RCC 7860 (cell line): ENCODE results near the gene SMC6.

Experiments
- DNase-seq: peaks from one replicate; pipeline ENCODE4 v3.0.0-alpha.2; 2015; ENCODE audit warnings: low spot score
- FAIRE-seq: peaks from 2 replicates; lab custom pipeline; 2012; peaks lifted over from hg19 to GRCh38; lab: Jason Lieb, UNC

Gene SMC6

DNA sequence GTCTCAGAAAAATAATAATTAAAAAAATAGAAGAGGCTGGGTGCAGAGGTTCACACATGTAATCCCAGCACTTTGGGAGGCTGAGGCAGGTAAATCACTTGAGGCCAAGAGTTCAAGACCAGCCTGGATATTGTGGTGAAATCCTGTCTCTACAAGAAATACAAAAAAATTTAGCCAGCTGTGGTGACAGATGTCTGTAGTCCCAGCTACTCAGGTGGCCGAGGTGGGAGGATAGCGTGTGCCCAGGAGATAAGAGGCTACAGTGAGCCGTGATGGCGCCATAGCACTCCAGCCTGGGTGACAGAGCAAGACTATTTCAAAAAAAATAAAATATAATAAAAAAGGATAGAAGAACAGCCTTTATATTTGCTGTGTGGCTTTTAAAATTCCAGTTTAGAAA, 35.9 kb downstream of the SMC6 start:
- FAIRE-seq (no peak), DNase-seq (no peak)

DNA sequence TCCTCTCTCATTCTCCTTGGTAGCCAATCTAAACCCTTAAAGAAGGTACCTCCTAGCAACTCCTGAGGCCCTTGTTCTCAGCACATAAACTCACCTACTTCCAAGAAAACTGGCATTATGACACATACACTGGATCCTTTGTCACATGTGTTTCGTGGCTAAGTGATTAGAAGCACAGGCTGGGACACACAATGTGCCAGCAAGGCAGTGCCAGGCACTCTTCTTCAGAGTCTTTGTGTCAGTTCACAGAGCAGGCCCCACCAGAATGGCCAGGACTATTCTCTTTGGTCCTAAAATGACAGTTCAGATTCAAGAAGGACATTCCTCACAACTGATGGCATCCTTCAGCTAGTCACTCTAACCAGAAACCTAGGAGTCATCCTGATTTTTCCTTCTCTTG, 40.3 kb downstream of the SMC6 start:
- DNase-seq (no peak), FAIRE-seq (no peak)

DNA sequence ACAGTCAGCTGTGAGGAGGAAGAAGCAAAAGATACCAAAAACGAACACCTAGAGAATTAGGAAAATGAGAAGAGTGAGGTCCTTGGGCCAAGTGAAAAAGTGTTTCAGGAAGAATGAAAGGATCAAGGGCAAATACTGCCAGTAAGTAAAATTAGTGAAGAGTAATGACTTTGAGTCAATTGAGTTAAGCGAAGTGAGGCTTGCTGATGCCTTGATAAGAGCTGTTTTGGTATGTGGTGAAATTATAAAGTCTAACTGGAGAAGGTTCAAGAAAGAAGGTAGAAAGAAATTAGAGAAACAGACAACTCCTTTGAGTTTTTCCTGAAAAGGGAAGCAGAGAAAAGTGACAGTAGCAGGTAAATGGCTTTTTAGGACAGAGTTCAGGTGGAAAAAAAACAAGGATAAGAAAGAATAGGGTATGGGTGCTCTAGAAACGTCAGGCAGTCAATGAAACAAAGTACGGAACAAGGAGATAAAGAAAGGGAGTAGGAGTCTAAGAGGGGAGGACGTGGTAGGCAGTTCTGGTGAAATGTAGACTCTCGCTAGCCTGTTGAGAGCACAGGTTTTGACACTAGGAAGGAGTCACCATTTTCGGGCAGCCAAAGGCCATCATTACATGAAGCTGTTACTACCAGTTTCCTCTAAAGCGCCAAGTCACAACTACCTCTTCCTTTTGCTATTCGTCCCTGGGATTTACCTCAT, 42.9 kb downstream of the SMC6 start:
- FAIRE-seq = no peak
- DNase-seq = no peak

DNA sequence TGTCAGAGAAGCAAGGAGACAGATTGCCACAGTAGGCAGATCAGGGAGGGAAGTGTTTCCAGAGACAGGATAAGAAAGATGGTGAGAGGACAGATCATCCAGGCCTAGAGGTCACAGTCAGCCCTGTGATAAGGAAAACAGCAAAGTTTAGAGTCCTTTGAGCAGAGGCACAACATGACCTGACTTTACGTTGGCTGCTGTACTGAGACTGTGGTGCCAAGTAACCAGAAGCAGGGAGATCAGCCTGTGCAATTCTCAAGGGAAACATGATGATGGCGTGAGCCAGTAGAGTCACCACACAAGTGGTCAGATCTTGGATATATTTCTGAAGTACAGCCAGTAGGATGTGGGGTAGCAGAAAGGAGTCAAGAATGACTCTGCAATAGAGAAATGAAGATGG, 43.7 kb downstream of the SMC6 start:
- DNase-seq (no peak), FAIRE-seq (no peak)

DNA sequence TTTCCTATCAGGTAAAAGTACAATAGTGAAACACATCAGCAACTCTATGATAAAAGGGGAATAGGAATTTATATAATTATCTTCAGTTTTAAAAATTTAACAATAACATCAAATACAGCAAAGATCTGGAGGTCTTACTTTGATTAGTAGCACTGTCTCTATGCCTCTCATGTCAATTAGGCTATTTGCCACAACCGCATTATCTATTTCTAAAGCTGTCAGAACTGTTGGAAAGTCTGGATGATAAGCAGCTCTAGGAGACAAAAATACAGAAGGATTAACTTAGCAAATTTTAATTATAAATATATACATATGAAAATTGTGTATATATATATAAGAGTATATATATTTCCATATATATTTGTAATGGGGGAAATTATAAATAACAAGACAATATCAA, 45.1 kb downstream of the SMC6 start:
- FAIRE-seq (no peak), DNase-seq (no peak)

DNA sequence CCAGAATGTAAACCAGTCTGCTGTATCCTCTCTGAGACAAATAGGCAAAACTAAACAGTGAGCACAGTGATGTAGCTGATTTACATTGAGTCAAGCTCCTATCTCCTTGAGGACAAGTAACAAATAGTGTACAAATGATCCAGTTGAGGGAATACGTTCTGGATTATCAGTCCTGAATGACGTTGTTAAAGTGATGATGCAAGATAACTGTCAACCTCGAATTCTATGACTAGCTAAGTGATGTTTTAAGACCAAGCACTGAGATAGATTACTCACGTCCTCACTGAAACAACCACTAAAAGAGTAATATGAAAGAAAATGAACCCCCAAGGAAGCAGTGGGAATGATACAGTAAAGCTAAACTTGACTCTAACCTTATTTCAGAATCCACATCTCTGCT, 46.8 kb downstream of the SMC6 start:
- FAIRE-seq (no peak), DNase-seq (no peak)

DNA sequence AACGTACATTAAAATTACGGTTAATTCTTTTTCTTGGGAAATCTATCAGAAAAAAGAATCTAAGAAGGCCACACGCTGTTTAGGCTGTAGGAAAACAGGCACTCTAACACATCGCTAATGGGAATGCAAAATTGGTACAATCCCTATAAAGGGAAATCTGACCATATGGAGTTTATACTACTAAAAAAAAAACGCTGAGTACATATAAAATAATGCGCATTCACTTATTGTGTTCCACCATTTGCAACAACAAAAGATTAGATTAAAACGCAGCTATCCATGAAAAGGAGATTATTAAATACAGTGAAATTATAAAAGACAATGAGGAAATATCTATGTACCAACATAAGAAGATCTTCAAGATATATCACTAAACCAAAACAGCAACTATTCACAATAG, 62.8 kb downstream of the SMC6 start:
- FAIRE-seq = no peak
- DNase-seq = no peak

DNA sequence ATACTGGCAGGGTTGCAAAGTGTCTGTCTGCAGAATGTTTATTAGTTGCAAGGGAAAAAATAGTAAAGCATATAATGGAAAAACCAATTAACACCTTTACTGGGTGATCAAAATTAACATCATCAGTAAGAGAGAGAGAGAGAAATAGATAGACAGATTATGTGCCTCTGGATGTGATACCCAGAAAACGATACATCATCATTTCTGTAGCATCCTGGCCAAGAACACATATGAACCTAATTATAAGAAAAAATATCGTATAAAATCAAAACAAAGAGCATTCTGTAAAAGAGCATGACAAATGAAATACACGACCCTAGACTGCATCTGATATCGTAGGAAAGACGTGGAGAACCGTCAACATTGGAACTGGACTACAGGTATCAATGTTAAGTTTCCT, 64.6 kb downstream of the SMC6 start:
- no peak for DNase-seq
- no peak for FAIRE-seq

DNA sequence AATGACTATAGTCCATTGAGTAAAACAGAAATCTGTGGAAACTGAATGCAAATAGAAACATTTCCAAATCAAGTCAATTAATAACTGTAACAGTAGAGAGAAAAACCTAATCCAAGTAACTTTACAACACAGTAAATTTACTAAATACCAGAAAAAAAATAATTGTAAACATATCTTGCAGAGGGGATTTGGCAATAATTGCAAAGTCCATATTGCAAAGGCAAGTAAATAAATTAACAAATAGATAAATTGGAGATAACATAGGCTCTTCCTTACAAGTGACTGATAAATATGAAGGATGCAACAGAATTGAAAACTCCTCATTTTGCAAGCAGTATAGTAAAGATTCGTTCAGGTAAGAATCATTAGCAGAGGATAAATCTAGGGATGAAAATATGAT, 65.0 kb downstream of the SMC6 start:
- FAIRE-seq = no peak
- DNase-seq = no peak

DNA sequence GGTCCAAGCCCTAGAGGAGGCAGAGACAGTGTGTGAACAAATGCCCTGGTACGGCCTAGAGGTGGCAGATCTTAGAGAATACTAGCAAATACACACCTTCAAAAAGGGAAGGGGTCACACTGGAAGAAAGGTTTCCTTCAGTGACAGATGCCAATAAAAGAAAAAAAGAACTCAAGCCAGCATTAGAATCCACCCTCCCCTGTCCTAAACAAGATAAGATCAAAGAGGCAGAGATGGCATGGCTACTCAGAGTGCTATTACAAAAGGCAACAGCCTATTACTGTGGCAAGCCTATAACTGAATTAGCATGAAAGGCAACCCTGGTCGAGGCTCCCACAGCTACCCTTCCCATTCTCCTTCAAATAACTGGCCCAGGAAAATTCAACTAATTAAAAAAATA, 69.6 kb downstream of the SMC6 start:
- DNase-seq (no peak), FAIRE-seq (no peak)

DNA sequence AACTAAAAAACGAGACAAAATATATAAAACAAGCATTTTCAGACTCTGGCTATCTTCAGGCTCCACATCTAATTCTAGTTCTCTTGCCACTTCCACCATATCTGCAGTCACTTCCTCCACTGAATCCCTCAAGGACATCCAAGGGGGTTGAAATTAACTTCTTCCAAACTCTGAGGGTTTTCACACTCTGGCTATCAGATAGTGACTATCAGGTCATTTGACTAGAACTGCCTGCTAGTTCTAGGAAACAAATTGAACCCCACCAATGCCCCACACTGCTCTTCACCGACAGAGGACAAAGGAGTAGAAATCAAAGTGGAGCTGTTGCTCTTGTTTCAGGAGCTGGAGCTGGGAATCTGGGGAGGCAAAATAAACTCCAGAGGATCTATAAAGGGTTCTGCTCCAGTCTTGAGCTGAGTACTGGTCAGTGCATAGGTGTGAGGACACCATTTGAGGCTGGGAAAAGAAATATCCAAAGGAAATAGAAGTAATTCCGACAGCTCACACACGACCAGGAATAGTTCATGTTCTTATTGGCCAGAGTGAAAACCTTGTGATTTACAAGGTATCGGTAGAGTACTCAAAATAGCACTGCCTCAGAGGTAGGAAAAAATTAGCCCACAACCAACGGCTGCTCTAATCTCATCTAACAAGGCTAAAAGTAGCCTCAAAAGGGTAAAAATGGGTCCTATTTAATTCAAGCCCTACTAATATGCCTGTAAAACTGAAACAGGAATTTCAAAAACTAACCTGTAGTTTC, 71.3 kb downstream of the SMC6 start:
- DNase-seq (no peak), FAIRE-seq (no peak)

DNA sequence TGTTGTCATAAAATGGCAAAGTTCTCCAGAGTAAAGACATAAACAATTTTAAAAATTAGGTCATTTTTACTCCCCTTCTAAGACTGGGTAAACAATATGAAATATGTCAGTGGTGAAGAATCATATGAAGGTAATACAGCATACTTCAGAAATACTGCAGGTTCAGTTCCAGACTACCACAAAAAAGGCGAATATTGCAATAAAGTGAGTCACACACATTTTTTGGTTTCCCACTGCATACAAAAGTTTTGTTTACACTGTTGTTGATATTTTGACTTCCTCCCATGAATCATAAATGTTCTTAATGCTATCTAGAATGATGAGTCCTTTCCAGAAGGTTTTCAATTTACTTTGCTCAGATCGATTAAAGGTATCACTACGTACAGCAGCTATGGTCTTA, 73.5 kb downstream of the SMC6 start:
- DNase-seq = no peak
- no peak for FAIRE-seq

DNA sequence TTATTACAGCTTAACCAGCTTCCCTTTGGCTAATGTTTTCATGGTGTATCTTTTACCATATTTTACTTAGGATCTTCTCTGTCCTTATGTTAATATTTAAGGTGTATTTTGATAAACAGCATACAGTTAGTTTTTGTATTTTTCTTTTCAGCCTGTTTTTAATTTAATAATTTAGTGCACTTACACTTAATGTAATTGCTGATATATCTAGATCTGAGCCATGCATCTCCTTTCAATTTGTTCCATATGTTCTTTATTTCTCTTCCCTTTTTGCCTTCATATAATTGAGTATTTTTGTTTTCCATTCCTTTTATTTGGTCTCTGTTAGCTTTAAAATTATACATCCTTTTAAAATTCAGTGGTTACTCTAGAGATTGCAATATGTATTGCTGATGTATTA, 78.8 kb downstream of the SMC6 start:
- DNase-seq (no peak), FAIRE-seq (no peak)

DNA sequence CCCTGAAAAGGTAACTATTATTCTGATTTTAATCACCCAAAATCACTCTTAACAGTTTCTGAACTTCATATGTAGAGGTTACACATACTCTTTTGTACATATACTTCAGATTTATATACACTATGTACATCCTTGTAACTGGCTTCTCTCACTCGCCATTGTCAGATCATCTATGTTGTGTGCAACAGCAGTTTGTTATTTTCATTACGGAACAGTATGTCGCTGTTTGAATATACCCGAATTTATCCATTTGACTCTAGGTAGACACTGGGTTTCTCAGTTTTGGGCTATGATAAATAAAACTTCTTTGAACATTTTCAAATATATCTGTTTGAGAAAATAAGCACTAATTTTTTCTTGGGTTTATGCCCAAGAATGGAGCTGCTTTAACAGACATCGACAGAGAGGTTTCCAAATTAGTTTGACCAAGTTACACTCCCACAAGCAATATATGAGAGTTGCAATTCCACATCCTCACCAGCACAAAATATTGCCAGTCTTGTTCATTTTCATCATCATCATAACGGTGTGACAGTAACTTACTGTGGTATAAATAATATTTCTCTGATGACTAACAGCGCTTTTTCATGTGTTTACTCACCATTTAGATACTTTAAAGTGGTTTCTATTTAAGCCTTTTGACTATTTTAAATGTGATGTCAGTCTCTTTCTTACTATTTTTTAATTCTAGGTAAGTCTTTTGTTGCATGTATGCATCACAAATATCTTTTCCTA, 80.9 kb downstream of the SMC6 start:
- peak; percentile 14 for DNase-seq
- FAIRE-seq = no peak

DNA sequence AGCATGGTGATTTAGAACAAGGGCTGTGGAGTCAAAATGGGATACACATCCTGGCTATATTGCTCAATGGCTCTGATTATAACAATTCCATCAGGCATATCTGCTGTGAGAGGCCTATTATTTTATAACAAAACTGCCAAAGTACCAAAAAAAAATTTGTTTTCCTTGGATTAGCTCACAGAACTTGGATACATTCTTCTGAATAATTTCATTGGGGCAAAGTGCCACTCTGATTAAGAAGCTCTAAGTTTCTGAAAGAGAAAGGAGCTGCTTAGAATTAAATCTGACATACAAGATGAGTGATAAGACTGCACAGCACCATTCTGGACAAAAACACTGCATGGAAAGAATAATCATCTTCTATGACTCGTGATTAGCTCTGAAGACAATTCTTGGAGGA, 85.7 kb downstream of the SMC6 start:
- FAIRE-seq = no peak
- DNase-seq = no peak

DNA sequence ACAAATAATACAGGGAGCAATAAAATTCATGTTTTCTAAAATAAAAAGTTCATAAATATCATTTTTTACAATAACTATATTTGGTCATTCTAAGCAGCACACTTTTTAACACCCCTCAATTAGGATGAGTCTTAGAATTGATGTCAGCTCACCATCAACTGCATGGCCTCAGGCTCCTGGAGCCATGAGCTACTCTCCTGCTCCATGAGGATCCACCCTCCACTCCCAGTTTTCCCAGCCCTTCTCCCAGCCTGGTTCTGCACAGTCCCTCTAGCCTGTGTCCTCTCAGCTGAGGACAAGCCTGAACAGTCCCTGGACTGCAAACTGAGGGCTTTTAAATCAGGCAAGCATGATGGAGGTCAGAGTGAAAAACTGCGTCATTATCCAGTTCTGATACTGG, 89.1 kb downstream of the SMC6 start:
- no peak for FAIRE-seq
- no peak for DNase-seq

DNA sequence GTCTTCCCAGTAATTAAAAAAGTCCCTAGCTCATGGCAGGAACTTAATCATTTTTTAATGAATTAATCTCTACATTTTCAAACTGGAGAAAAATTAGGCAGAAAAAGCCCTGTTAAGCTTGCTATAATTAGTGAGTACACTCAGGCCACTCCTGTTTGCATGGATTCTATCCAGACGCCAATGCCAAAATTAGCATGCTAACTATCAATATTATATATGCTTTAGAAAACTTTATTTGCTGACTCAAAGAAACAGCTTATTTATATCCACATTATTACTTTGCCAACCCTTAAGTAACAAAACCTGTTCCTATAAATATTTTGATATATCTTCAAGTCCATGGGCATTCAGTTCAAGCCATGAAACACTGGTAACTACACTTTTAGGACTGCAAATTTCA, 90.9 kb downstream of the SMC6 start:
- DNase-seq (no peak), FAIRE-seq (no peak)

DNA sequence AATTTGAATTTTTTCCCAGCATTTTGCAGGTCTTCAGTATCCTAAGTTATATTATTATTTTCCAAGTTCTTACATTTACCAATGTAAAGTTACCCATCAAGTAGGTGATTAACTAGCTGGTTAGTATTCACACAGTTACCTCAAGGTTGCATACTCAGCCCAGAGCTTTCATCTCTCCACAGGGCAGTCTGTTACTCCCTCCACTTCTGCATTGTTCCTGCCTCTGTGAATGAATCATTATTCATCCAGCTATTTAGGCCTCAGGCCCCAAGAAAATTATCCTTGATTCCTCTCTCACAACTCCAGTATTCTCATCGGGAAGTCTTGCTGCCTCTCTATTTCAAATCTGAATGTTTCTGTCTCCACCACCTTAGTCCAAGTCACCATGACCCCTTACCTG, 92.2 kb downstream of the SMC6 start:
- no peak for DNase-seq
- no peak for FAIRE-seq

DNA sequence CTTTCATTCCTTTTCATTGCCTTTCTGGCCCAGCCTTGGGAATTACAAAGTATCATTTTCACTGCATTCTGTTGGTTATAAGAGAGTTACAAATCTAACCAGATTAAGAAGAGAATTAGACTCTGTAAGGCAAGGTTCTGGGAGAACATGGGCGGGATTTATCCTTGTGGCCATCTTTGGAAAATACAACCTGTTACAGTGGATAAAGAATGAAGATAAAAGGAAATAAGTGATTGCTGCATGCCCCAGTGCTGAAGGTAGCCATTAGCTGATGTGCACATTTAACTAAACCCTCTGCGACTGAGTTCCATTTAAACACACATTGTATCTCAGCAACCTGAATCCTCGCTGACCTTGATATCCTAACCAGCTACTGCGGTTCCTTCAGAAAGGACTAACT, 93.4 kb downstream of the SMC6 start:
- FAIRE-seq = no peak

DNA sequence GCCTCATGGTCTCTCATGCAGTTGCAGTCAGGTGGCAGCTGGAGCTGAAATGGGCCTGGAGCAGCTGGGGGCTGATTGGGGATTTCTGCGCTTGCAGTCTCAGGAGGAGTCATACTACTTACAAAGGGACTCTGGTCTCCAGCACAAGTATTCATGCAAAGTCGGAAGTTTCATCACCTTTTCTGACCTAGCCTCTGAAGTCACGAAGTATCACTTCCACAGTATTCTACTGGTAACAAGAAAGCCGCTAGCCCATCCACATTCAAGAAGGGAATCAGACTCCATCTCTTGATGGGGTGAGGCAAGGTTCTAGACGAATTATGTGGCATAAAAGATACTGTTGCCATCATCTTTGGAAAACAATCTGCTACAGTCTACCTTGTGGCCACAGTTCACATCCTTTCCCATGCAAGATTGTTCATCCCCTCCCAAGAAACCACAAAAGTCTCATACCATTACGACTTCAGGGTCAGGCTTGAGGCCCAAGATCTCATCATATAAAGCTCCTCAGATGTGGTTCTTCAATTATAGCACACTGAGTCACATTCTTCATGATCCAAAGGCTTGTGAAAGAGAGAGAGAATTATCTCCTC, 95.3 kb downstream of the SMC6 start:
- no peak for FAIRE-seq
- peak; percentile 15 for DNase-seq

More for the DNA sequence above, 93.4 kb downstream of the SMC6 start:
- DNase-seq = no peak

DNA sequence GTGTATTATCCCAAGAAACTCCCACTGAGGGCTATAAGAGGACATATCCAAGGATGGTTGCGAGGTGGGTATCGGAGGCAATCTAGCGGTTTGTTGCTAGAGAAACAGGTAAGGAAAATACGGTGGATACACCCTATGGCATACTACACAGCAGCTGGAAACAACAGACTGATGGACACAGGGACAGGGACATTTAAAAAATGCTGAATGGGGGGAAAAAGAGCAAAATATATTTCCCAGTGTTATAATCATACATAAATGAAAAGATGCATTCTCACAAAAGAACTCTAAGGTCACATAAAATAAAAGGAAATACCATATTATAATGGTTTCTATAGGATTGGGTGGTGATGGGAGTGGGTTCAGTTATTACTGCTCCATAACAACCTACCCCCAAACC, 95.9 kb downstream of the SMC6 start:
- DNase-seq (no peak), FAIRE-seq (no peak)
